CD4-positive, CD25-positive, alpha-beta regulatory T cell (primary cell): Measurements from ENCODE around the gene IKZF3. TPM values are rescaled to one million over a fixed set of nuclear protein-coding genes. Genes with fewer than 3 reads are reported as not detected.

Experiments used
- ATAC-seq, 2 donors: fragments of 150-1000 bp; cut with Tn5 transposase; one replicate each; pipeline ENCODE4 v1.10.0; 2021; ENCODE audit warnings: low read depth in 2 of 2, moderate number of reproducible peaks in 2 of 2, moderate library complexity in 1 of 2
- DNase-seq, 3 donors: peaks; one replicate each; pipeline versions ENCODE4 v3.0.0 to v3.0.0-alpha.2; 2012 to 2022; ENCODE audit warnings: mixed read lengths in 1 of 3
- H3K27ac ChIP-seq: one replicate; pipeline ENCODE4 v1.7.0; 2013; ENCODE audit warnings: mild to moderate bottlenecking, low read length; ENCODE audit not compliant: insufficient read depth, poor library complexity, severe bottlenecking
- H3K27me3 ChIP-seq: one replicate; pipeline ENCODE4 v1.7.0; 2013; ENCODE audit warnings: low read length; ENCODE audit not compliant: control insufficient read depth, insufficient read depth
- H3K36me3 ChIP-seq: one replicate; pipeline ENCODE4 v1.7.0; 2013; ENCODE audit warnings: mild to moderate bottlenecking, low read length, moderate library complexity; ENCODE audit not compliant: control insufficient read depth, insufficient read depth
- H3K4me1 ChIP-seq: 2 replicates; pipeline ENCODE4 v1.7.0; 2013; ENCODE audit warnings: mild to moderate bottlenecking, low read length; ENCODE audit not compliant: insufficient read depth, control insufficient read depth, poor library complexity, severe bottlenecking
- H3K4me3 ChIP-seq: one replicate; pipeline ENCODE4 v1.7.0; 2013; ENCODE audit warnings: low read depth, mild to moderate bottlenecking, low read length, moderate library complexity
- H3K9me3 ChIP-seq, 2 experiments: 1 replicate in 1 of 2; 2 replicates in 1 of 2; pipeline ENCODE4 v1.7.0; 2013; ENCODE audit warnings: low read length in 2 of 2, mild to moderate bottlenecking in 1 of 2, moderate library complexity in 1 of 2; ENCODE audit not compliant: control insufficient read depth in 2 of 2
- H3K27ac Mint-ChIP-seq, 3 donors: one replicate each; pipeline ENCODE4 v1.8.0; 2020 to 2022; ENCODE audit warnings: mild to moderate bottlenecking in 3 of 3, mixed read lengths in 3 of 3, moderate library complexity in 2 of 3
- H3K27me3 Mint-ChIP-seq: one replicate; pipeline ENCODE4 v1.8.0; 2022; ENCODE audit warnings: mild to moderate bottlenecking, mixed read lengths
- H3K36me3 Mint-ChIP-seq: one replicate; pipeline ENCODE4 v1.8.0; 2020; ENCODE audit warnings: mixed read lengths
- H3K4me1 Mint-ChIP-seq, 4 donors: one replicate each; pipeline ENCODE4 v1.8.0; 2020 to 2022; ENCODE audit warnings: mixed read lengths in 4 of 4, mild to moderate bottlenecking in 1 of 4
- H3K4me3 Mint-ChIP-seq, 4 donors: one replicate each; pipeline ENCODE4 v1.8.0; 2020 to 2022; ENCODE audit warnings: mild to moderate bottlenecking in 4 of 4, mixed read lengths in 4 of 4, moderate library complexity in 3 of 4
- H3K9me3 Mint-ChIP-seq, 7 donors: one replicate each; pipeline ENCODE4 v1.8.0; 2020 to 2022; ENCODE audit warnings: mixed read lengths in 7 of 7, mild to moderate bottlenecking in 3 of 7, moderate library complexity in 2 of 7
- polyA plus RNA-seq, 4 donors: library from polyadenylated mRNA; unstranded; fragments of 300-500 nt; fragmentation: Illumina TruSeq; gene quantifications; one replicate each; pipeline ENCODE4 v1.2.3, GENCODE V29; 2021
- total RNA-seq: library from RNA; stranded (reverse); gene quantifications from one replicate; pipeline ENCODE4 v1.2.3, GENCODE V29; 2022

IKZF3 gene
- total and polyA plus RNA-seq, 5 donors from 2014 or later = 30.4 to 146 (median 36.4) TPM

- H3K4me3 ChIP-seq = peak overlapping the region; percentile 80
- H3K36me3 ChIP-seq = no peaks in the 10 kb centered on the region
- Mint-ChIP-seq H3K4me1 (peaks cover 36 to 69% (median 58%) of the 10 kb centered on the region in 4 donors), H3K27me3 (no peaks in the 10 kb centered on the region), H3K9me3 (no peaks in the 10 kb centered on the region), H3K36me3 (peaks cover 9% of the 10 kb centered on the region), H3K4me3 (peak overlapping the region in 3 of 4 donors; percentile 77 to 87 (median 86)), H3K27ac (peak overlapping the region; percentile 88 to 98 (median 93))
- H3K9me3 ChIP-seq = no peaks in the 10 kb centered on the region
- no peak for ATAC-seq
- H3K27me3 ChIP-seq = no peaks in the 10 kb centered on the region
- no peak for DNase-seq
- H3K4me1 ChIP-seq = peaks cover 49% of the 10 kb centered on the region
- H3K27ac ChIP-seq = peak overlapping the region; percentile 77
These were observed 49.6 kb downstream of the IKZF3 start for GRCh38 chr17:39814497-39814896.

- ATAC-seq = peak; percentile 87 to 91
- peaks cover 40% of the 10 kb centered on the region for H3K4me1 ChIP-seq
- peak overlapping the region; percentile 77 for H3K27ac ChIP-seq
- no peaks in the 10 kb centered on the region for H3K27me3 ChIP-seq
- no peaks in the 10 kb centered on the region for H3K9me3 Mint-ChIP-seq
- H3K4me3 Mint-ChIP-seq = peak overlapping the region; percentile 65 to 87 (median 82)
- H3K36me3 ChIP-seq = no peaks in the 10 kb centered on the region
- DNase-seq = peak; percentile 34 to 82 (median 68)
- H3K4me1 Mint-ChIP-seq = peaks cover 38 to 68% (median 55%) of the 10 kb centered on the region in 4 donors
- peaks cover 12% of the 10 kb centered on the region for H3K36me3 Mint-ChIP-seq
- H3K4me3 ChIP-seq = peak overlapping the region; percentile 80
- H3K27me3 Mint-ChIP-seq = no peaks in the 10 kb centered on the region
- peak overlapping the region; percentile 88 to 98 (median 93) for H3K27ac Mint-ChIP-seq
- H3K9me3 ChIP-seq = no peaks in the 10 kb centered on the region
These were observed 50.5 kb downstream of the IKZF3 start for GRCh38 chr17:39813631-39814030.

- Mint-ChIP-seq H3K4me3 (peak overlapping the region in 3 of 4 donors; percentile 58 to 75 (median 62)), H3K9me3 (no peaks in the 10 kb centered on the region), H3K27ac (peak overlapping the region in 2 of 3 donors; percentile 43 to 79), H3K27me3 (no peaks in the 10 kb centered on the region), H3K4me1 (peaks cover 40 to 67% (median 55%) of the 10 kb centered on the region in 4 donors), H3K36me3 (peaks cover 15% of the 10 kb centered on the region)
- no peak for ATAC-seq
- peak overlapping the region; percentile 77 for H3K27ac ChIP-seq
- H3K36me3 ChIP-seq = no peaks in the 10 kb centered on the region
- no peaks in the 10 kb centered on the region for H3K9me3 ChIP-seq
- H3K4me3 ChIP-seq = no peak overlapping the region
- no peak for DNase-seq
- no peaks in the 10 kb centered on the region for H3K27me3 ChIP-seq
- H3K4me1 ChIP-seq = peaks cover 30% of the 10 kb centered on the region
These were observed 51.6 kb downstream of the IKZF3 start for GRCh38 chr17:39812466-39812865.

- peaks cover 40 to 71% (median 62%) of the 10 kb centered on the region in 4 donors for H3K4me1 Mint-ChIP-seq
- Histone ChIP-seq H3K36me3 (no peaks in the 10 kb centered on the region), H3K27me3 (no peaks in the 10 kb centered on the region), H3K9me3 (no peaks in the 10 kb centered on the region), H3K4me3 (no peak overlapping the region), H3K4me1 (peaks cover 30% of the 10 kb centered on the region), H3K27ac (no peak overlapping the region)
- ATAC-seq (no peak), DNase-seq (no peak)
- H3K9me3 Mint-ChIP-seq = no peaks in the 10 kb centered on the region
- H3K4me3 Mint-ChIP-seq = peak overlapping the region in 3 of 4 donors; percentile 19 to 60 (median 21)
- peaks cover 15% of the 10 kb centered on the region for H3K36me3 Mint-ChIP-seq
- H3K27ac Mint-ChIP-seq = peak overlapping the region; percentile 73 to 89 (median 85)
- no peaks in the 10 kb centered on the region for H3K27me3 Mint-ChIP-seq
These were observed 53.0 kb downstream of the IKZF3 start for GRCh38 chr17:39810939-39811728.

- no peak overlapping the region for H3K4me3 ChIP-seq
- H3K9me3 ChIP-seq = no peaks in the 10 kb centered on the region
- H3K4me3 Mint-ChIP-seq = no peak overlapping the region
- H3K4me1 ChIP-seq = peaks cover 22% of the 10 kb centered on the region
- no peaks in the 10 kb centered on the region for H3K27me3 ChIP-seq
- peaks cover 15% of the 10 kb centered on the region for H3K36me3 Mint-ChIP-seq
- H3K36me3 ChIP-seq = no peaks in the 10 kb centered on the region
- H3K27ac ChIP-seq = no peak overlapping the region
- ATAC-seq = no peak
- DNase-seq = no peak
- H3K9me3 Mint-ChIP-seq = no peaks in the 10 kb centered on the region
- H3K4me1 Mint-ChIP-seq = peaks cover 33 to 60% (median 52%) of the 10 kb centered on the region in 4 donors
- H3K27me3 Mint-ChIP-seq = no peaks in the 10 kb centered on the region
- peak overlapping the region in 2 of 3 donors; percentile 17 to 23 for H3K27ac Mint-ChIP-seq
These were observed 54.9 kb downstream of the IKZF3 start for GRCh38 chr17:39809221-39809620.

- Mint-ChIP-seq H3K4me3 (no peak overlapping the region), H3K27me3 (no peaks in the 10 kb centered on the region), H3K4me1 (peaks cover 27 to 53% (median 45%) of the 10 kb centered on the region in 4 donors), H3K36me3 (peaks cover 15% of the 10 kb centered on the region), H3K9me3 (no peaks in the 10 kb centered on the region), H3K27ac (peak overlapping the region in 1 of 3 donors; percentile 9)
- no peaks in the 10 kb centered on the region for H3K27me3 ChIP-seq
- ATAC-seq = no peak
- no peak for DNase-seq
- H3K4me1 ChIP-seq = peaks cover 14% of the 10 kb centered on the region
- H3K27ac ChIP-seq = no peak overlapping the region
- H3K36me3 ChIP-seq = no peaks in the 10 kb centered on the region
- no peaks in the 10 kb centered on the region for H3K9me3 ChIP-seq
- no peak overlapping the region for H3K4me3 ChIP-seq
These were observed 55.6 kb downstream of the IKZF3 start for GRCh38 chr17:39808409-39808997.

GRCh38 chr17:39804839-39805238 is 59.3 kb downstream of the IKZF3 start:
- Histone ChIP-seq H3K4me3 (no peak overlapping the region), H3K4me1 (peaks cover 21% of the 10 kb centered on the region), H3K9me3 (no peaks in the 10 kb centered on the region), H3K27ac (no peak overlapping the region), H3K36me3 (no peaks in the 10 kb centered on the region), H3K27me3 (no peaks in the 10 kb centered on the region)
- Mint-ChIP-seq H3K36me3 (peaks cover 11% of the 10 kb centered on the region), H3K27me3 (no peaks in the 10 kb centered on the region), H3K4me1 (peaks cover 28 to 54% (median 42%) of the 10 kb centered on the region in 4 donors), H3K9me3 (no peaks in the 10 kb centered on the region), H3K27ac (peak overlapping the region in 1 of 3 donors; percentile 50), H3K4me3 (peak overlapping the region in 1 of 4 donors; percentile 43)
- no peak for DNase-seq
- ATAC-seq = no peak
